Osteocyte (in vitro differentiated cells): ENCODE data around the gene RNF167. TPM values are rescaled to one million over a fixed set of nuclear protein-coding genes. Genes with fewer than 3 reads are reported as not detected.

Source experiments
- DNase-seq: peaks from one replicate; pipeline ENCODE4 v3.0.0; 2021; ENCODE audit warnings: mixed read lengths; ENCODE audit not compliant: unreplicated experiment; ENCODE audit errors: extremely low spot score
- H3K27ac Mint-ChIP-seq: one replicate; pipeline ENCODE4 v1.8.0; 2021; ENCODE audit warnings: mild to moderate bottlenecking, mixed read lengths; ENCODE audit not compliant: unreplicated experiment
- H3K27me3 Mint-ChIP-seq: one replicate; pipeline ENCODE4 v1.8.0; 2021; ENCODE audit warnings: mixed read lengths; ENCODE audit not compliant: unreplicated experiment
- H3K36me3 Mint-ChIP-seq: one replicate; pipeline ENCODE4 v1.8.0; 2021; ENCODE audit warnings: mixed read lengths; ENCODE audit not compliant: unreplicated experiment
- H3K4me1 Mint-ChIP-seq: one replicate; pipeline ENCODE4 v1.8.0; 2021; ENCODE audit warnings: mixed read lengths; ENCODE audit not compliant: unreplicated experiment
- H3K4me3 Mint-ChIP-seq: one replicate; pipeline ENCODE4 v1.8.0; 2021; ENCODE audit warnings: mild to moderate bottlenecking, moderate library complexity, mixed read lengths; ENCODE audit not compliant: unreplicated experiment
- H3K9me3 Mint-ChIP-seq: one replicate; pipeline ENCODE4 v1.8.0; 2021; ENCODE audit warnings: mixed read lengths; ENCODE audit not compliant: unreplicated experiment
- CTCF ChIP-seq: fragments of 200-600 bp; sonication (generic); IDR thresholded peaks from 2 replicates; pipeline ENCODE4 v1.5.0; 2021; ENCODE audit warnings: antibody characterized with exemption, mild to moderate bottlenecking, moderate library complexity
- total RNA-seq: library from RNA; stranded (reverse); gene quantifications from 2 replicates; pipeline ENCODE4 v1.2.1, GENCODE V29; 2021

Gene RNF167
- total RNA-seq, 1 donor from 2014 or later: 115 TPM

GRCh38 chr17:4950746-4951204 is 10.7 kb downstream of the RNF167 start, which contains the start of gene ENO3:
Gene ENO3 (plus strand): TSS chr17:4951119. CDS start chr17:4951830, 711 bp downstream.
- no peak for DNase-seq
- Mint-ChIP-seq H3K36me3 (peaks cover 5% of the 10 kb centered on the region), H3K4me1 (peaks cover 40% of the 10 kb centered on the region), H3K4me3 (peak within 1 kb of the TSS; percentile 65), H3K27me3 (no peaks in the 10 kb centered on the region), H3K27ac (peak within 1 kb of the TSS; percentile 76), H3K9me3 (no peaks in the 10 kb centered on the region)
- no peak for TF ChIP-seq CTCF

- H3K27ac Mint-ChIP-seq: no peak overlapping the region
- DNase-seq: no peak
- no peaks in the 10 kb centered on the region for H3K27me3 Mint-ChIP-seq
- peaks cover 5% of the 10 kb centered on the region for H3K36me3 Mint-ChIP-seq
- peaks cover 34% of the 10 kb centered on the region for H3K4me1 Mint-ChIP-seq
- no peaks in the 10 kb centered on the region for H3K9me3 Mint-ChIP-seq
- peak overlapping the region; percentile 65 for H3K4me3 Mint-ChIP-seq
- TF ChIP-seq CTCF: no peak
Measured at GRCh38 chr17:4951486-4951885, 11.4 kb downstream of the RNF167 start.

GRCh38 chr17:4953451-4953961 is 13.4 kb downstream of the RNF167 start:
- no peak for TF ChIP-seq CTCF
- H3K4me3 Mint-ChIP-seq: no peak overlapping the region
- no peaks in the 10 kb centered on the region for H3K27me3 Mint-ChIP-seq
- no peak for DNase-seq
- H3K27ac Mint-ChIP-seq: peak overlapping the region; percentile 61
- no peaks in the 10 kb centered on the region for H3K9me3 Mint-ChIP-seq
- no peaks in the 10 kb centered on the region for H3K36me3 Mint-ChIP-seq
- H3K4me1 Mint-ChIP-seq: peaks cover 28% of the 10 kb centered on the region

GRCh38 chr17:4955091-4955490 is 15.0 kb downstream of the RNF167 start:
- peaks cover 11% of the 10 kb centered on the region for H3K36me3 Mint-ChIP-seq
- DNase-seq: no peak
- no peak for TF ChIP-seq CTCF
- no peaks in the 10 kb centered on the region for H3K27me3 Mint-ChIP-seq
- H3K4me1 Mint-ChIP-seq: peaks cover 26% of the 10 kb centered on the region
- no peak overlapping the region for H3K4me3 Mint-ChIP-seq
- no peaks in the 10 kb centered on the region for H3K9me3 Mint-ChIP-seq
- no peak overlapping the region for H3K27ac Mint-ChIP-seq

- H3K36me3 Mint-ChIP-seq: peaks cover 17% of the 10 kb centered on the region
- H3K4me3 Mint-ChIP-seq: no peak overlapping the region
- TF ChIP-seq CTCF: no peak
- no peak for DNase-seq
- no peaks in the 10 kb centered on the region for H3K9me3 Mint-ChIP-seq
- H3K27me3 Mint-ChIP-seq: no peaks in the 10 kb centered on the region
- H3K27ac Mint-ChIP-seq: no peak overlapping the region
- peaks cover 13% of the 10 kb centered on the region for H3K4me1 Mint-ChIP-seq
Measured at GRCh38 chr17:4956493-4957061, 16.5 kb downstream of the RNF167 start.
